Activated naive CD4-positive, alpha-beta T cell treated with anti-CD3 and anti-CD28 coated beads, Interleukin-2, amount 10 ng/mL, durations not matched to agents 7 days and 5 days (primary cell): ENCODE results near the gene FAAH2.
"Not testable (repeated sequence)": the region's sequence is repeated elsewhere in the genome, so short reads cannot be mapped to it uniquely, and the experiment has no call there.

Source experiments
- CTCF ChIA-PET: fragments of 350-600 bp; sonication (Branson Sonifier 250); formaldehyde crosslinking; loops from one replicate; lab custom pipeline; 2021; ENCODE audit warnings: antibody characterized with exemption; lab: Charles Lee
- DNase-seq: peaks from one replicate; pipeline ENCODE4 v3.0.0-alpha.2; 2020
- H3K27ac Mint-ChIP-seq: one replicate; pipeline ENCODE4 v1.8.0; 2021; ENCODE audit warnings: mild to moderate bottlenecking, moderate library complexity, mixed read lengths
- H3K27me3 Mint-ChIP-seq: one replicate; pipeline ENCODE4 v1.8.0; 2021; ENCODE audit warnings: mild to moderate bottlenecking, mixed read lengths
- H3K36me3 Mint-ChIP-seq: one replicate; pipeline ENCODE4 v1.8.0; 2021; ENCODE audit warnings: mixed read lengths
- H3K4me1 Mint-ChIP-seq: one replicate; pipeline ENCODE4 v1.8.0; 2021; ENCODE audit warnings: mixed read lengths
- H3K4me3 Mint-ChIP-seq: one replicate; pipeline ENCODE4 v1.8.0; 2021; ENCODE audit warnings: mild to moderate bottlenecking, moderate library complexity, mixed read lengths
- H3K9me3 Mint-ChIP-seq: one replicate; pipeline ENCODE4 v1.8.0; 2021; ENCODE audit warnings: mixed read lengths

Gene FAAH2, protein sequence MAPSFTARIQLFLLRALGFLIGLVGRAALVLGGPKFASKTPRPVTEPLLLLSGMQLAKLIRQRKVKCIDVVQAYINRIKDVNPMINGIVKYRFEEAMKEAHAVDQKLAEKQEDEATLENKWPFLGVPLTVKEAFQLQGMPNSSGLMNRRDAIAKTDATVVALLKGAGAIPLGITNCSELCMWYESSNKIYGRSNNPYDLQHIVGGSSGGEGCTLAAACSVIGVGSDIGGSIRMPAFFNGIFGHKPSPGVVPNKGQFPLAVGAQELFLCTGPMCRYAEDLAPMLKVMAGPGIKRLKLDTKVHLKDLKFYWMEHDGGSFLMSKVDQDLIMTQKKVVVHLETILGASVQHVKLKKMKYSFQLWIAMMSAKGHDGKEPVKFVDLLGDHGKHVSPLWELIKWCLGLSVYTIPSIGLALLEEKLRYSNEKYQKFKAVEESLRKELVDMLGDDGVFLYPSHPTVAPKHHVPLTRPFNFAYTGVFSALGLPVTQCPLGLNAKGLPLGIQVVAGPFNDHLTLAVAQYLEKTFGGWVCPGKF

DNA sequence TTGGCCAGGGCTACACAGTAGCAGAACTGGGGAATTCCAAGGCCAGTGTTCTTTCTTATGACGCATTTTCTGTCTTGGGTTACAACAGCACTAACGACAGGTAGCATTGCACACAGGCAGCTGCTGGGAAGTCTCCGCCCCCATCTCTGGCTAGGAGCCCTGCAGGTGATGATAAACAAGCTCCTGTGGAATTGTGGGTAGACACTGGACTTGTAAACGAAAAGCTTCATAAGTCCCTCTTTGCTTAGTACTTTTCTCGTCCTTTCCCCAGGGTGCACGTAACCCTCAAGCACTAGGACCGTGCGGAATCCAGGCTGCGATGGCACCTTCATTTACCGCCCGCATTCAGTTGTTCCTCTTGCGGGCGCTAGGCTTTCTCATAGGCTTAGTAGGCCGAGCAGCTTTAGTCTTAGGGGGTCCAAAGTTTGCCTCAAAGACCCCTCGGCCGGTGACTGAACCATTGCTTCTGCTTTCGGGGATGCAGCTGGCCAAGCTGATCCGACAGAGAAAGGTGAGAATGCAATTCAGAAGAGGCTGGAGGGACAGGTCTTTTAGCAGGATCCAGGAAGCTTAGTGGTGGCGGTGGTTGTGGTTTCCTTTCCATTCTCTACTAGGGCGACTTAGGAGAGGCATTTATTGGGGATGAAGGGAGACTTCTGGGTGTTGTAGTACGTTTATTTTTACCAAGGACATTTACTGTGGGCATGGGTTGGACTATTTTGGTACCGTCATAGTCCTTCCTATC lies at the start of gene FAAH2:
FAAH2 (plus strand) TSS at position 200 of the 745 bp plus-strand sequence; CDS start at position 320, 120 bp downstream.
- CTCF ChIA-PET, result interaction anchor here (0.6 to 0.7 kb wide), 2 partner anchors 41 to 168 kb away, joined by 3 read pairs; no protein-coding TSS in a partner anchor
- H3K27ac Mint-ChIP-seq, result peak within 1 kb of the TSS; percentile 71
- H3K4me3 Mint-ChIP-seq, result peak within 1 kb of the TSS; percentile 76
- H3K36me3 Mint-ChIP-seq, result no peaks in the 10 kb centered on the region
- no peaks in the 10 kb centered on the region for H3K9me3 Mint-ChIP-seq
- H3K4me1 Mint-ChIP-seq, result peaks cover 41% of the 10 kb centered on the region
- peak; percentile 52 for DNase-seq
- no peaks in the 10 kb centered on the region for H3K27me3 Mint-ChIP-seq

DNA sequence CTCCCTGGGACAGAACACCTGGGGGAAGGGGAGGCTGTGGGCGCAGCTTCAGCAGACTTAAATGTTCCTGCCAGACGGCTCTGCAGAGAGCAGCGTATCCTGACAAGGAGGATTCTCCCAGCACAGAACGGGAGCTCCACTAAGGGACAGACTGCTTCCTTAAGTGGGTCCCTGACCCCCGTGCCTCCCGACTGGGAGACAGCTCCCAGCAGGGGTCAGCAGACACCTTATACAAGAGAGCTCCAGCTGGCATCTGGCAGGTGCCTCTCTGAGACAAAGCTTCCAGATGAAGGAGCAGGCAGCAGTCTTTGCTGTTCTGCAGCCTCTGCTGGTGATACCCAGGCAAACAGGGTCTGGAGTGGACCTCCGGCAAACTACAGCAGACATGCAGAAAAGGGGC lies 44.5 kb upstream of the FAAH2 start:
- H3K27ac Mint-ChIP-seq, result no peak overlapping the region
- H3K36me3 Mint-ChIP-seq, result no peaks in the 10 kb centered on the region
- CTCF ChIA-PET, result no interaction called here

DNA sequence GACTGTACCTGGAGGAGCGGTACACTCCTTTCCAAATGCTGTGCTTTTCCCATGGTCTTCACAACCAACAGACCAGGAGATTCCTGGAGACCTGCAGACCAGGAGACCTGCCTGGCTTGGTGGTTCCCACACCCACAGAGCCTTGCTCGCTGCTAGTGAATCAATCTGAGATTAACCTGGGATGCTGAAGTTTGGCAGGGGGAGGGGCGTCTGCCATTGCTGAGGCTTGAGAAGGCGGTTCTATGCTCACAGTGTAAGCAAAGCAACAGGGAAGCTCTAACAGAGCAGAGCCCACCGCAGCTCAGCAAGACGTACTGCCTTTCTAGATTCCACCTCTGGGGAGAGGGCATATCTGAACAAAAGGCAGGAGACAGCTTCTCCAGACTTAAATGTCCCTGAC lies 34.5 kb upstream of the FAAH2 start:
- no peaks in the 10 kb centered on the region for H3K4me1 Mint-ChIP-seq
- no peak overlapping the region for H3K27ac Mint-ChIP-seq
- no peaks in the 10 kb centered on the region for H3K27me3 Mint-ChIP-seq
- no peak for DNase-seq
- CTCF ChIA-PET, result no interaction called here
- peaks cover 8% of the 10 kb centered on the region for H3K9me3 Mint-ChIP-seq
- H3K36me3 Mint-ChIP-seq, result no peaks in the 10 kb centered on the region
- H3K4me3 Mint-ChIP-seq, result no peak overlapping the region

More for the DNA sequence above, 44.5 kb upstream of the FAAH2 start:
- no peak overlapping the region for H3K4me3 Mint-ChIP-seq
- peaks cover 2% of the 10 kb centered on the region for H3K9me3 Mint-ChIP-seq
- no peaks in the 10 kb centered on the region for H3K4me1 Mint-ChIP-seq
- no peaks in the 10 kb centered on the region for H3K27me3 Mint-ChIP-seq
- no peak for DNase-seq

DNA sequence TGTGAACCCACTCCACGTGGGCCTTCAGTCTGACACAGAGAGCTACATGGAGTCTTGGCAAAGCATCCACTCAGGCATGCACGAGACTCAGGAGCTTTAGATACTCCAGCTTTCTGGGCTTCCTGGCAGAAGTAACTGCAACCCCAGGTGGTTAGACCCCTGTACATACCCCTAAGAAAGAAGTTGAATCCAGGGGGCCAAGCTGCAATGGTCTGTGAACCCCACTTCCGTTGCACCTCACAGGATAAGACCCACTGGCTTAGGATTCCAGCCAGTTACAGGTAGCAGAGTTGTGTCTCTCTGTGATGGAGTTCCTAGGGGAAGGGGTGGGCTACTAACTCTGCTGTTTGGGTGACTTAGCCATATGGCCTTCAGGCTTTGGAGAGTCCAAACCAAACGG lies 21.4 kb upstream of the FAAH2 start:
- Mint-ChIP-seq H3K9me3 (no peaks in the 10 kb centered on the region), H3K4me1 (no peaks in the 10 kb centered on the region), H3K27ac (no peak overlapping the region), H3K36me3 (no peaks in the 10 kb centered on the region), H3K27me3 (no peaks in the 10 kb centered on the region), H3K4me3 (no peak overlapping the region)
- DNase-seq, result no peak
- CTCF ChIA-PET, result no interaction called here

DNA sequence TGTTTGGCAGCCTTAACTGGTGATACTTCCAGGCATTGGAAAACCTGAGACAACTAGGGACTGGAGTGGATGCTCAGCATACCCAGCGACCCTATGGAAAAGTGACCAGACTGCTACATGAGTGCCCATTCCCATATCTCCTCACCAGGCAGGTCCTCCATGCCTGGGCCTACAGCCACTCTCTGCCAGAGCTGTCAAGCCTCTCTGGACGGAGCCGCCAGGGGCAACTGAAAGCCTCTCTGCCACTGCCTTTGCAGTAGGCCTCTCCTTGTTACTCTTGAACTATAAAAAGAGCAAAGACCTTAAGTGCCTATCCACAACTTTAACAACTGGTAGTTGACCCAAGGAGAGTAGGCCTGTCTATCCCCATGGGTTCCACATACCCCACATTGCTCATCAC lies 20.2 kb upstream of the FAAH2 start:
- CTCF ChIA-PET, result no interaction called here
- Mint-ChIP-seq H3K27ac (no peak overlapping the region), H3K9me3 (no peaks in the 10 kb centered on the region), H3K27me3 (no peaks in the 10 kb centered on the region), H3K4me3 (no peak overlapping the region), H3K4me1 (no peaks in the 10 kb centered on the region), H3K36me3 (no peaks in the 10 kb centered on the region)
- DNase-seq, result no peak

DNA sequence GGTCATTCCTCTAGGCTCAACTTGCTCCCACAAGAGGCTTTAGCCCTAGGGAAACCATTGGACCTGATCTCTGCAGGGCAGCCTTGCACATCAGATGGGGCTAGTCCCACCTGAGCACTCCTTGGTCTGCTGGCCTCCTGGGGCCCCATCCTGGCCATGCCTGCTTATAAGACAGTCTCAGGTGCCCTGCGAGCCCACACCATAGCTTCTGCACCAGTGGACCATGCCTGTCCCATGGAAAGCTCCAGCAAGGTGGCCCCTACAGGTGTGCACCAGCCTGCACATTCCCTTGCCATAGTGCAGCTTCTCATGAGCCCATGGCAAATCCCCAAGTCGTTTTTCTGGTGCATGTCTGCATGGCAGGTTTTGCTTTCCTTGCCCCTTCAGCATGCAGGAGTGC lies 19.6 kb upstream of the FAAH2 start:
- H3K27me3 Mint-ChIP-seq, result no peaks in the 10 kb centered on the region
- H3K27ac Mint-ChIP-seq, result no peak overlapping the region
- no peak for DNase-seq
- H3K4me1 Mint-ChIP-seq, result no peaks in the 10 kb centered on the region
- no peaks in the 10 kb centered on the region for H3K36me3 Mint-ChIP-seq
- no peaks in the 10 kb centered on the region for H3K9me3 Mint-ChIP-seq
- CTCF ChIA-PET, result no interaction called here
- no peak overlapping the region for H3K4me3 Mint-ChIP-seq

DNA sequence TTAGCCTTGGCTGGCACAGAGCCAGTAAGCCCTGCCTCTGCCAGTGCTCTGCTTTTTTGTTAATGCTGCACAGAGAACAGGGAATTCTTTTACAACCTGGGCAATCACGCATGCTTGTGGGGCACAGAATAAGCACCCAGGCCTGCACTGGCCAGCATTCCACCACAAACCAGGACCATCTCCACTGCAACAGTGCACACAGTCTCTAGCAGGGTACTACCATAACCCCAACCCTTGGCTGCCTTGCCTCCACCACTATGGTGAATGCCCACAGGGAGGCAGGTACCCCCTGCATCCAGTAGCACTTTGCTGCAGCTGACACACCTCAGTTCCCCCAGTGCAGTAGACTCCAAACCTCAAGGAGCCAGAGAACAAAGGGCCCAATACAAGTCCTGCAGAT lies 19.2 kb upstream of the FAAH2 start:
- H3K9me3 Mint-ChIP-seq, result no peaks in the 10 kb centered on the region
- no peak overlapping the region for H3K4me3 Mint-ChIP-seq
- no peaks in the 10 kb centered on the region for H3K36me3 Mint-ChIP-seq
- no peak overlapping the region for H3K27ac Mint-ChIP-seq
- no peaks in the 10 kb centered on the region for H3K4me1 Mint-ChIP-seq
- CTCF ChIA-PET, result no interaction called here
- DNase-seq, result no peak
- H3K27me3 Mint-ChIP-seq, result no peaks in the 10 kb centered on the region

DNA sequence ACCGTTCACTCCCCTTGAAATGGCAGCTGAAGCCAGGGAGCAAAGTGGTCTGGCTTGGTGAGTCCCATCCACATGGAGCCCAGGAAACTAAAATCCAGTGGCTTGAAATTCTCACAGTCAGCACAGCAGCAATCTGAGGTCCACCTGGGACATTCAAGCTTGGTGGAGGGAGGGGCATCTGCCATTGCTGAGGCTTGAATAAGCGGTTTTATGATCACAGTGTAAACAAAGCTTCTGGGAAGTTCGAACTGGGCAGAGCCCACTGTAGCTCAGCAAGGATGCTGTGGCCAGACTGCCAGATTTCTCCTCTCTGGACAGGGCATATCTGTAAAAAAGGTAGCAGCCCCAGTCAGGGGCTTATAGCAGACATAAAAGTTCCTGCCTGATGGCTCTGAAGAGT lies 15.5 kb upstream of the FAAH2 start:
- Mint-ChIP-seq H3K27me3 (no peaks in the 10 kb centered on the region), H3K9me3 (peaks cover 1% of the 10 kb centered on the region), H3K36me3 (no peaks in the 10 kb centered on the region), H3K4me3 (no peak overlapping the region), H3K4me1 (no peaks in the 10 kb centered on the region), H3K27ac (no peak overlapping the region)
- no peak for DNase-seq
- CTCF ChIA-PET, result no interaction called here

DNA sequence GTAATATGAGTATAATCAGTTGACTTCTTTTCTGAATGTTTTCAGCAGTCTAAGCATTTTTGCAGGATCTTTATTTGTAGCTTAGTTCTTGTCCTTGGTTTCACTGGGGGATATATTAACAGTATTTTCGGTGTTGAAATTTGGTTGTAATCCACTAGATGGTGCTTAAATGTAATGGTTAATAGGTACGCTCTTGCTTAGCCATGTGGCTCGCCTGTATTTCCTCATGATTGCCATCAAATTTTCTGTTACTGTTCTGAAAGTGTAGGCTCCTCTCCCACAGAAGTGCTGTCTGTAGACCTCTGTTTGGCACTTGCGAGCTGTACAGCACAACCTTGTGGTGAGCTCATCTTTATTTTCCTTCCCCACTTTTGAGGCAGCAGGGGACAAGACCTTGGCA lies 3.9 kb upstream of the FAAH2 start:
- Mint-ChIP-seq H3K27me3 (no peaks in the 10 kb centered on the region), H3K4me1 (peaks cover 26% of the 10 kb centered on the region), H3K4me3 (no peak overlapping the region), H3K36me3 (no peaks in the 10 kb centered on the region), H3K27ac (no peak overlapping the region), H3K9me3 (no peaks in the 10 kb centered on the region)
- peak; percentile 22 for DNase-seq
- CTCF ChIA-PET, result interaction anchor here (0.6 to 2.2 kb wide), 3 partner anchors 170 to 480 kb away, joined by 3 to 12 read pairs (median 5); no protein-coding TSS in a partner anchor

DNA sequence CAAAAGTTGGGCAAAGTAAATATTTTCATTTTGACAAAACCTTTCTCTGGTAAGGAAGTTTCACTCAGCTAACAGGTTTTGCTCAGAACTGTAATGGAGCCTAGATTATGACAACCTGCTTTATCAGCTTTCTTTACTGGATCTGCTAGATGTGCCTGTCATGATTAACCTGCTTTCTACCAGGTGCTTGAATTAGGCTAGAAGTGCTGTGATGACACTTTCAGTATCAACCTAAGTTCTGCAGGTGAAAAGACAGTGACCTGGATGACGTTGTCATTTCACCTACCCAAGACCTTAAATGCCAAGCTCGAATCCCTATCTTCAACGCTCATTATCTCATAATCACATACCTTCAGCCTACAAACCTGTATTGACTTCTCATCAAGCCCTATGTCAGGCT lies 1.5 kb upstream of the FAAH2 start:
- Mint-ChIP-seq H3K4me3 (no peak overlapping the region), H3K4me1 (peaks cover 33% of the 10 kb centered on the region), H3K36me3 (no peaks in the 10 kb centered on the region), H3K27me3 (no peaks in the 10 kb centered on the region), H3K9me3 (no peaks in the 10 kb centered on the region), H3K27ac (peak overlapping the region; percentile 43)
- CTCF ChIA-PET, result interaction anchor here (2.4 kb wide), 1 partner anchor 168 kb away, joined by 6 read pairs; no protein-coding TSS in a partner anchor
- DNase-seq, result no peak

DNA sequence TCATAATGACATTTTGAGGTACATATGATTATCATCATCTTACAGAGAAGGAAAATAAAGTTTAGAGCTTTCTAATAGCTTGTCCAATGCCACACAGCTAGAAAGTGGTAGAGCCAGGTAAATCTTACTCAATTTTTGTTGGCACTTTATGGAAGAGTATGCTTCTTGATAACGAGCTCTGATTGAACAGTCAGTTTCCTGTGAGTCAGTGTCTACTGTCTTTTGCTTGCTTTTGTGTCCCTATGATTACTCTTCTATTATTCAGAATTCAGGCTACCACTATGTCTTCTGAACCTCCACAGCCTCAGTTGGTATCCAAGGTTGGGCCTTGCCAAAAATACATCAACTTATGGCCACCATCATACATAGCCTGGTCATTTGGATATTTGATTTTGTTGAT lies 2.6 kb downstream of the FAAH2 start:
- H3K4me1 Mint-ChIP-seq, result peaks cover 38% of the 10 kb centered on the region
- H3K27me3 Mint-ChIP-seq, result no peaks in the 10 kb centered on the region
- H3K4me3 Mint-ChIP-seq, result peak overlapping the region; percentile 16
- no peak overlapping the region for H3K27ac Mint-ChIP-seq
- DNase-seq, result no peak
- no peaks in the 10 kb centered on the region for H3K9me3 Mint-ChIP-seq
- CTCF ChIA-PET, result no interaction called here
- H3K36me3 Mint-ChIP-seq, result no peaks in the 10 kb centered on the region

DNA sequence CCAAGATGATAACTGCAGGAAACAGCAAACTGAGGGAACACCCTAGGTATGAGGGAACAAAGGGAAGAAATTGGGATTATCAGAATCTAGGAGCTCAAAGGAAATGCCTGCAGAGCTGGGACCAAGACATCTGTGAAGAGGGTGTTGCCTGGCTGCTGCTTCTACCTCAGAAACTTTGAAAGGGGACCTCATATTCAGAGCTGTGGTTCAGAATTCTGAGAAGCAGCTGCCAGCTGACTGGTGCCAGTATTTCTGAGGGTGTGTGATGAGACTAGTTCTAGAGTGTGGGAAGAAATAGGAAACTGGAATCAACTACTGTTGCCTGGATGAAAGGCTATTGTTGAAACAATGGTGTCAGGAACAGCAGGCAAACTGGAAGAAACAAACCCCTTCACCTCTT lies 8.5 kb downstream of the FAAH2 start:
- Mint-ChIP-seq H3K4me3 (no peak overlapping the region), H3K4me1 (peaks cover 31% of the 10 kb centered on the region), H3K9me3 (peaks cover 6% of the 10 kb centered on the region), H3K36me3 (peaks cover 6% of the 10 kb centered on the region), H3K27me3 (no peaks in the 10 kb centered on the region), H3K27ac (no peak overlapping the region)
- CTCF ChIA-PET, result no interaction called here
- DNase-seq, result no peak

DNA sequence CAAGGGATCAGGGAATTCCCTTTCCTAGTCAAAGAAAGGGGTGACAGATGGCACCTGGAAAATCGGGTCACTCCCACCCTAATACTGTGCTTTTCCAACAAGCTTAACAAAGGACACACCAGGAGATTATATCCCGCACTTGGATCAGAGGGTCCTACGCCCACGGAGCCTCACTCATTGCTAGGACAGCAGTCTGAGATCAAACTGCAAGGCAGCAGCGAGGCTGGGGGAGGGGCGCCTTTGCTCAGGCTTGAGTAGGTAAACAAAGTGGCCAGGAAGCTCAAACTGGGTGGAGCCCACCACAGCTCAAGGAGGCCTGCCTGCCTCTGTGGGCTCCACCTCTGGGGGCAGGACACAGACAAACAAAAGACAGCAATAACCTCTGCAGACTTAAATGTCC lies 9.2 kb downstream of the FAAH2 start:
- peaks cover 27% of the 10 kb centered on the region for H3K4me1 Mint-ChIP-seq
- H3K27ac Mint-ChIP-seq, H3K27me3 Mint-ChIP-seq, H3K9me3 Mint-ChIP-seq, CTCF ChIA-PET, H3K36me3 Mint-ChIP-seq, H3K4me3 Mint-ChIP-seq: not testable (repeated sequence)
- DNase-seq, result peak; percentile 21

DNA sequence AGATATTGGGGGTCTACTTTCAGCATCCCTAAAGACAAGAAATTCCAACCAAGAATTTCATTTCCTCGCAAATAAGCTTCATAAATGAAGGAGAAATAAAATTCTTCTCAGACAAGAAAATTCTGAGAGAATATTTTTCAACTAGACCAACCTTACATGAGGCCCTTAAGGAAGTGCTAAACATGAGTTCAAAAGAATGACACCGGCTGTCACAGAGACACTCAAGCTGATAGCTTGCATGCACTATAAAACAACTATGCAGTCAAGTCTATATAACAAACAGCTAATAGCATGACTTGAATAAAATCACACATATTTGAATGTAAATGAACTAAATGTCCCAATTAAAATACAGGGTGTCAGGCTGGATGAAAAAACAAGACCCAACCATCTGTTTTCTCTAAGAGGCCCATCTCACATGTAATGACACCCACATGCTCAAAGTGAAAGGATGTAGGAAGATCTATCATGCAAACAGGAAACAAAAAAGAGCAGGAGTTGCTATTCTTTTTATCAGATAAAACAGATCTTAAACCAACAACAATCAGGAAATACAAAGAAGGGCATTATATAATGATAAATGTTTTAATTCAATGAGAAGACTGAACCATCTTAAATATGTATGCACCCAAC lies 27.2 kb downstream of the FAAH2 start:
- Mint-ChIP-seq H3K27ac (peak overlapping the region; percentile 43), H3K27me3 (no peaks in the 10 kb centered on the region), H3K4me1 (peaks cover 12% of the 10 kb centered on the region), H3K9me3 (peaks cover 7% of the 10 kb centered on the region), H3K36me3 (peaks cover 3% of the 10 kb centered on the region), H3K4me3 (no peak overlapping the region)
- CTCF ChIA-PET, result no interaction called here
- DNase-seq, result no peak
